ENCODE results near the gene PRDM16. TPM values are rescaled to one million over a fixed set of nuclear protein-coding genes. Genes with fewer than 3 reads are reported as not detected.

Gene PRDM16
- total RNA-seq, 4 donors from 2014 or later = 5.4 to 13.2 (median 7.7) TPM

DNA sequence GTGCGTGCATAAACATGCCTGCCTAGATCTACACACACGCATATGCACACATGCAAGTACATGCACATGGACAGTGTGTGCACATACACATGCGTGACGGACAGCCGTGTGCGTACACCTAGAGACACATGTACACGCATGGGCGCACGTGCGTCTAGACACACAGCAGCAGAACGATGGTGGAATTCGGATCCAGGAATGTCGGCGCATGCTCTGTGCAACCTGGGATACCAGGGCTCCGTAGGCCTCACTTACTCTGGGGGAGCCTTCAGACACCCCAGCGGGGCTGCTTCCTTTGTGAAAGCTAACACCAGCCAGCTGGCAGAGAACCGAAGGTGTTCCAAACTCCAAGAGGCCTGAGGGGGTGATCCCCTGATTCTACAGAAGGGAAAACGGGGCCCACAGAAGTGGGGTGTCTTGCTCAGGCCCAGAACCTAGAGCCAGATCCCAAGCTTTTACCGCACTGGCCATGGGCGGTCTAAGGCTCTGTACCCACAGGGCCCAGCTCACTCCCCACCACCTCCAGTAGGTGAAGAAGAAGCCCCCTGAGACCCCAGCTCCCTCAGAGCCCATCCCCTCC lies 358.0 kb downstream of the PRDM16 start:
- no peak for TF ChIP-seq POLR2A (IDR thresholded peaks at IDR 0.05)
- no peaks in the 10 kb centered on the region for H3K9me3 ChIP-seq
- no peak overlapping the region for H3K27ac ChIP-seq

DNA sequence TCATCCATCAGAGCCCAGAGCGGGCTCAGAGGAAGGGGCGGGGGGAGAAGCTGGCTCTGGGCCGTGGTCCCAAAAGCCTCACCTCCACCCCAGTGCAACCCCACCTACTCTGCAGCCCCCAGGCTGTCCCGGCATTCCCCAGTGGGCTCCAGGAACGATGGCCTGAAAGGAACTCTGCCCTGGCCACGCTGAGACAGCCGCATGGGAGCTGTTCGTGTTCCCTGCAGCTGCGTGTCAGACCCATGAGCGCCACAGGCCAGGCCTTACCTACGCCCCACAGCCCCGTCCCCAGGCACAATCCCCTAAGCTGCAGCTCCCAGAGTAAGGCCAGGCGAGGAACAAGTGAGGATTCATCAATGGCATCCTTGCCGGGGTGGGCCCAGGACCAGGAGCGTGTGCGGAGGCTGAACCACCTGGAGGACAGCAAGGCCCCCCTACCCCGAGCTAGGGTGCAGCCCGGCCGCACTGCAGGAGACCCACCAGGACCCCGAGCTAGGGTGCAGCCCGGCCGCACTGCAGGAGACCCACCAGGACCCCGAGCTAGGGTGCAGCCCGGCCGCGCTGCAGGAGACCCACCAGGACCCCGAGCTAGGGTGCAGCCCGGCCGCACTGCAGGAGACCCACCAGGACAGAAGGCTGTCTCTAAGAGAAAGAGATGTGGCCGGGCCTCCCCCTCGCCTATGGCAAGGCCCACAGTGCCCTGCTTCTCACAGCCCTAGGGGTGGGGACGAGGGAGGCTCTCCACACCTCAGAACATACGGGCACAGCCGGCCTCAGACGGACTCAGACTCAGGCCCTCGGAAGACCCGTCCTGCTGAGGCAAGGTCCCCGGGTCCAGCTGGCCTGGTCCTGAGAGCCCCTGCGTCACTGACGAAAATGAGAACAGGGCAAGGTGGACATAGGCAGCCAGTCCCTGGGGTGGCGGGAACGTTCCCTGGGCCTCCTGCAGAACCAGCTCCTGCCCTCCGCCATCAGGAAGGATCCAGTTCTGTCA lies 359.0 kb downstream of the PRDM16 start:
- no peaks in the 10 kb centered on the region for H3K27me3 ChIP-seq
- H3K36me3 ChIP-seq = no peaks in the 10 kb centered on the region
- TF ChIP-seq, protein P1, sequence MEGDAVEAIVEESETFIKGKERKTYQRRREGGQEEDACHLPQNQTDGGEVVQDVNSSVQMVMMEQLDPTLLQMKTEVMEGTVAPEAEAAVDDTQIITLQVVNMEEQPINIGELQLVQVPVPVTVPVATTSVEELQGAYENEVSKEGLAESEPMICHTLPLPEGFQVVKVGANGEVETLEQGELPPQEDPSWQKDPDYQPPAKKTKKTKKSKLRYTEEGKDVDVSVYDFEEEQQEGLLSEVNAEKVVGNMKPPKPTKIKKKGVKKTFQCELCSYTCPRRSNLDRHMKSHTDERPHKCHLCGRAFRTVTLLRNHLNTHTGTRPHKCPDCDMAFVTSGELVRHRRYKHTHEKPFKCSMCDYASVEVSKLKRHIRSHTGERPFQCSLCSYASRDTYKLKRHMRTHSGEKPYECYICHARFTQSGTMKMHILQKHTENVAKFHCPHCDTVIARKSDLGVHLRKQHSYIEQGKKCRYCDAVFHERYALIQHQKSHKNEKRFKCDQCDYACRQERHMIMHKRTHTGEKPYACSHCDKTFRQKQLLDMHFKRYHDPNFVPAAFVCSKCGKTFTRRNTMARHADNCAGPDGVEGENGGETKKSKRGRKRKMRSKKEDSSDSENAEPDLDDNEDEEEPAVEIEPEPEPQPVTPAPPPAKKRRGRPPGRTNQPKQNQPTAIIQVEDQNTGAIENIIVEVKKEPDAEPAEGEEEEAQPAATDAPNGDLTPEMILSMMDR (IDR thresholded peaks at IDR 0.05) = no peak
- TF ChIP-seq POLR2A (IDR thresholded peaks at IDR 0.05) = no peak
- no peak overlapping the region for H3K4me3 ChIP-seq
- no peaks in the 10 kb centered on the region for H3K9me3 ChIP-seq
- DNase-seq = no peak
- peaks cover 0 to 15% (median 2%) of the 10 kb centered on the region in 4 donors for H3K4me1 ChIP-seq
- no peak overlapping the region for H3K27ac ChIP-seq

More for the DNA sequence above, 358.0 kb downstream of the PRDM16 start:
- no peaks in the 10 kb centered on the region for H3K27me3 ChIP-seq
- H3K4me1 ChIP-seq = peaks cover 0 to 16% (median 2%) of the 10 kb centered on the region in 4 donors
- no peak for DNase-seq
- H3K36me3 ChIP-seq = no peaks in the 10 kb centered on the region
- no peak overlapping the region for H3K4me3 ChIP-seq

DNA sequence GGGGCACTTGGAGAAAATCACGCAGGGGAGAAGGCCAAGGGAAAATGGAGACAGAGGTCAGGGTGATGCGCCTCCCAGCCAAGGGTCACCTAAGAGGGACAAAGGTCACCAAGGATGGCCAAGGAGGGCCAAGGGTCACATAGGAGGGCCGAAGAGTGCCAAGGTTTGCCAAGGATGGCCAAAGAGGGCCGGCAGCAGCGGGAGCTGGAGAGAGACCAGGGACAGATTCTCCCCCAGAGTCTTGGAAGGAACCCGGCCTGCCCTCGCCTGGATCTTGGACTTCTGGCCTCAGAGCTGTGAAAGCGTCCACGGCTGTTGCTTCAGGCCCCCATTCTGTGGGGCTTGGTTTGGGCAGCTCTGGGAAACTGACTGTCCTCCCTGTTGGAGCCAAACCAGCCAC lies 359.9 kb downstream of the PRDM16 start:
- TF ChIP-seq, protein P1 (IDR thresholded peaks at IDR 0.05) = no peak
- TF ChIP-seq POLR2A (IDR thresholded peaks at IDR 0.05) = no peak
- DNase-seq = no peak
- Histone ChIP-seq H3K4me1 (peaks cover 0 to 8% (median 2%) of the 10 kb centered on the region in 4 donors), H3K27ac (no peak overlapping the region), H3K4me3 (no peak overlapping the region), H3K9me3 (no peaks in the 10 kb centered on the region), H3K27me3 (no peaks in the 10 kb centered on the region), H3K36me3 (no peaks in the 10 kb centered on the region)

DNA sequence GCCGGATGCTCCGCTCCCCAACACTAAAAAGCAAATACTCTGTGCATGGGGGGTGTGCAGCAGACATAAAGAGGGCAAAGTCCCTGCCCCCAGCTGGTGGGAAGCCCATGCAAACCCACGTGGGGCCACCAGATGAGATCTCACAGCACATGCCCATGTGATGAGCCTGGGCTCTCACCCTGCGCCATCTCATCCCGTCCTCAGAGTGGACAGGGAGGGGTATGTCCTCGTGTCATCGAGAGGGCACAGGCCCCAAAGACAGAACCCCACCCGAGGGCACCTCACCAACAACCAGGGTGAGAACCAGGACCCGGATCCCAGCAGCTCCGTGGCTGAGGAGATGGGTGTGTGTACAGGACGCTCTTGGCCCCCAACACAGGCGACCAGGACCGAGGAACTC lies 360.3 kb downstream of the PRDM16 start:
- TF ChIP-seq, protein P1 (IDR thresholded peaks at IDR 0.05) = no peak
- TF ChIP-seq POLR2A (IDR thresholded peaks at IDR 0.05) = no peak
- H3K27me3 ChIP-seq = no peaks in the 10 kb centered on the region
- DNase-seq = no peak

DNA sequence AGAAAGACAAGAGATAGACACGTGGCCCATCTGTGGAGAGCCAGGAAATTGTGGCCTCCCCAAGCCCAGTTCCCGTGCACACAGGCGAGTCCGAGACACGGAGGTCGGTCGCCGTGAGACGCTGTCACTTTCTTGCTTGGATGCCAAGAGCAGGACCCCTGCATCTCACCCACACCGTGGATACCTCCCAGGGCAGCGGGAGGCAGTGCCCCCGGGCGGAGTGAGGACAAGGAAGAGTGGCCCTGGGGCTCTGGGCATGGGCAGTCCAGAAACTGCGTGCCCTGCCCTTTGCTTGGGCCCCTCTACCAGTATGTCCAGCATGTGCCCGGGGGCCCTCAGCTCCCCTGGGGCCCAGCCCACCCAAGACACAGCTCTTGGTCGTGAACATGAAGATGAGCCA lies 360.8 kb downstream of the PRDM16 start:
- no peaks in the 10 kb centered on the region for H3K36me3 ChIP-seq
- TF ChIP-seq, protein P1 (IDR thresholded peaks at IDR 0.05) = no peak
- TF ChIP-seq POLR2A (IDR thresholded peaks at IDR 0.05) = no peak
- no peaks in the 10 kb centered on the region for H3K9me3 ChIP-seq
- no peak overlapping the region for H3K4me3 ChIP-seq
- H3K4me1 ChIP-seq = no peaks in the 10 kb centered on the region
- no peaks in the 10 kb centered on the region for H3K27me3 ChIP-seq
- DNase-seq = no peak
- H3K27ac ChIP-seq = no peak overlapping the region

More for the DNA sequence above, 360.3 kb downstream of the PRDM16 start:
- no peaks in the 10 kb centered on the region for H3K9me3 ChIP-seq
- no peak overlapping the region for H3K4me3 ChIP-seq
- peaks cover 0 to 4% (median 2%) of the 10 kb centered on the region in 4 donors for H3K4me1 ChIP-seq
- no peaks in the 10 kb centered on the region for H3K36me3 ChIP-seq
- H3K27ac ChIP-seq = no peak overlapping the region

DNA sequence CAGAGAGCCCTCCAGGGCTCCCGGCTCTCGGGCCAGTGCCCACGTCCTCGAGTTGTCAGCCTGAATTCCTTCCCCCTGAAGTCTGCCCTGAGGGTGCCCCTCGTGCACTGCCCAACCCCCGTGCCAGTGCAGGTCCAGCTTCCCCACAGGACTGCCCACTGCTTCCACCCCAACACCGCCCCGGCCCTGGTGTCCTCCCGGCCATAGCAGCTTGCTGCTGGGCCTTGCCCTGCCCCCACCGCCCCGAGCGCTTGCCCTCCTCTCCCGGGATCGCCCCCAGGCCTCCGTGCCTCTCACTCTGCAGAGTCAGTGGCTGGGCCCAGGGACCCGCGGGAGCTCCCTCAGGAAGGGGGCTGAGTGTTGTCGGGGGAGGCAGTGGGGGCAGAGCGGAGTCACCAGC lies 361.4 kb downstream of the PRDM16 start:
- H3K4me3 ChIP-seq = no peak overlapping the region
- no peak for DNase-seq
- H3K36me3 ChIP-seq = no peaks in the 10 kb centered on the region
- no peak overlapping the region for H3K27ac ChIP-seq
- H3K27me3 ChIP-seq = no peaks in the 10 kb centered on the region
- no peak for TF ChIP-seq POLR2A (IDR thresholded peaks at IDR 0.05)
- TF ChIP-seq, protein P1 (IDR thresholded peaks at IDR 0.05) = no peak
- no peaks in the 10 kb centered on the region for H3K9me3 ChIP-seq
- H3K4me1 ChIP-seq = no peaks in the 10 kb centered on the region
